HUES48 (cell line): Measurements from ENCODE around the gene TOLLIP.

Source experiments
- H3K27ac ChIP-seq: one replicate; pipeline ENCODE4 v1.7.0; 2013; ENCODE audit warnings: low read depth, low read length, inconsistent platforms
- H3K27me3 ChIP-seq: 2 replicates; pipeline ENCODE4 v1.6.1; 2013; ENCODE audit warnings: mild to moderate bottlenecking, low read length; ENCODE audit not compliant: control insufficient read depth, insufficient read depth
- H3K36me3 ChIP-seq: 2 replicates; pipeline ENCODE4 v1.6.1; 2013; ENCODE audit warnings: low read length; ENCODE audit not compliant: control insufficient read depth, insufficient read depth
- H3K4me1 ChIP-seq: 2 replicates; pipeline ENCODE4 v1.6.1; 2013; ENCODE audit warnings: mild to moderate bottlenecking, low read length; ENCODE audit not compliant: control insufficient read depth, insufficient read depth
- H3K4me3 ChIP-seq: 2 replicates; pipeline ENCODE4 v1.5.1; 2013; ENCODE audit warnings: mild to moderate bottlenecking, low read depth, low read length
- H3K9ac ChIP-seq: 2 replicates; pipeline ENCODE4 v1.6.1; 2013; ENCODE audit warnings: mild to moderate bottlenecking, low read depth, low read length, moderate library complexity
- H3K9me3 ChIP-seq: 2 replicates; pipeline ENCODE4 v1.6.1; 2013; ENCODE audit warnings: low read length; ENCODE audit not compliant: control insufficient read depth, insufficient read depth

Gene TOLLIP

GRCh38 chr11:1242289-1242688, 67.1 kb downstream of the TOLLIP start:
- Histone ChIP-seq H3K4me1 (no peaks in the 10 kb centered on the region), H3K9ac (no peak overlapping the region), H3K27me3 (no peaks in the 10 kb centered on the region), H3K9me3 (peaks cover 4% of the 10 kb centered on the region; the same call in 1 of the 2 replicates), H3K36me3 (no peaks in the 10 kb centered on the region), H3K27ac (no peak overlapping the region), H3K4me3 (no peak overlapping the region)

DNA sequence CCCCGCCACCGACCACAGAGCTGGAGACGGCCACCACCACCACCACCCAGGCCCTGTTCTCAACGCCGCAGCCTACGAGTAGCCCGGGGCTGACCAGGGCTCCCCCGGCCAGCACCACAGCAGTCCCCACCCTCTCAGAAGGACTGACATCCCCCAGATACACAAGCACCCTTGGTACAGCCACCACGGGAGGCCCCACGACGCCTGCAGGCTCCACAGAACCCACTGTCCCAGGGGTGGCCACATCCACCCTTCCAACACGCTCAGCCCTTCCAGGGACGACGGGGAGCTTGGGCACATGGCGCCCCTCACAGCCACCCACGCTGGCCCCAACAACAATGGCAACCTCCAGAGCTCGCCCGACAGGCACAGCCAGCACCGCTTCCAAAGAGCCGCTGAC, 67.7 kb downstream of the TOLLIP start:
- Histone ChIP-seq H3K36me3 (no peaks in the 10 kb centered on the region), H3K9ac (no peak overlapping the region), H3K9me3 (peaks cover 4% of the 10 kb centered on the region; the same call in 1 of the 2 replicates), H3K4me3 (no peak overlapping the region), H3K27ac (no peak overlapping the region), H3K27me3 (no peaks in the 10 kb centered on the region), H3K4me1 (no peaks in the 10 kb centered on the region)

GRCh38 chr11:1240771-1241170, 68.7 kb downstream of the TOLLIP start:
- Histone ChIP-seq H3K4me1 (no peaks in the 10 kb centered on the region), H3K36me3 (no peaks in the 10 kb centered on the region), H3K27ac (no peak overlapping the region), H3K9ac (no peak overlapping the region), H3K9me3 (peaks cover 4% of the 10 kb centered on the region; the same call in 1 of the 2 replicates), H3K4me3 (no peak overlapping the region), H3K27me3 (no peaks in the 10 kb centered on the region)

GRCh38 chr11:1239596-1240205, 69.7 kb downstream of the TOLLIP start:
- H3K27me3 ChIP-seq, result no peaks in the 10 kb centered on the region
- H3K9ac ChIP-seq, result no peak overlapping the region
- H3K9me3 ChIP-seq, result peaks cover 4% of the 10 kb centered on the region; the same call in 1 of the 2 replicates
- H3K4me1 ChIP-seq, result no peaks in the 10 kb centered on the region
- H3K27ac ChIP-seq, result no peak overlapping the region
- no peak overlapping the region for H3K4me3 ChIP-seq
- no peaks in the 10 kb centered on the region for H3K36me3 ChIP-seq

DNA sequence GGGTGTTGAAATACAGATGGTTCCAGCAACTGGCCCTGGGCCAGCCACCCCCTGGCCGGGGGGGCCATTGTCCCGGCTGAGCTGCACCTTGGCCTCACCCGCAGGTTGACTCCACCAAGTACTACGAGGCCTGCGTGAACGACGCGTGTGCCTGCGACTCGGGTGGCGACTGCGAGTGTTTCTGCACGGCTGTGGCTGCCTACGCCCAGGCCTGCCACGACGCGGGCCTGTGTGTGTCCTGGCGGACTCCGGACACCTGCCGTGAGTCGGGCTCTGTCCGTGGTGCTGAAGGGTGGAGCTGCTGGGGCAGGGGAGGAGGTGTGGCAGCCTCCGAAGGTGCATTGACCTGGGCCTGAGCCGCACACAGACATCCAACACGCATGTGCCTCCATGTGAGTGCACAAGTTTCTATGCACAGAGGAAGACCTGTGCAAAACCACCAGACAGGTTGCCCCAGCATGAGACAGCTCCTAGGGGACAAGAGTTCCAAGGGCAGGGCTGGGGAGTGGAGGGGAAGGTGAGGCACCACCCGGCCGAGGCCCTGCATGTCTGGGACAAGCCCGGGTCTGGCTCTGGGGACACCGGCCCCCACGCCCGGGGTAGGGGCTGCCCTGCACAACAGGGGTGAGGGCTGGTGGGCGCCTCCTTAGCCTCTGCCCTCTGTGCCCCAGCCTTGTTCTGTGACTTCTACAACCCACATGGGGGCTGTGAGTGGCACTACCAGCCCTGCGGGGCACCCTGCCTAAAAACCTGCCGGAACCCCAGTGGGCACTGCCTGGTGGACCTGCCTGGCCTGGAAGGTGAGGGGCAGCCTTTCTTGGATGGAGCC, 70.5 kb downstream of the TOLLIP start:
- H3K4me3 ChIP-seq, result no peak overlapping the region
- H3K27me3 ChIP-seq, result no peaks in the 10 kb centered on the region
- H3K9ac ChIP-seq, result no peak overlapping the region
- H3K4me1 ChIP-seq, result no peaks in the 10 kb centered on the region
- no peaks in the 10 kb centered on the region for H3K36me3 ChIP-seq
- H3K9me3 ChIP-seq, result peaks cover 4% of the 10 kb centered on the region; the same call in 1 of the 2 replicates
- H3K27ac ChIP-seq, result no peak overlapping the region

DNA sequence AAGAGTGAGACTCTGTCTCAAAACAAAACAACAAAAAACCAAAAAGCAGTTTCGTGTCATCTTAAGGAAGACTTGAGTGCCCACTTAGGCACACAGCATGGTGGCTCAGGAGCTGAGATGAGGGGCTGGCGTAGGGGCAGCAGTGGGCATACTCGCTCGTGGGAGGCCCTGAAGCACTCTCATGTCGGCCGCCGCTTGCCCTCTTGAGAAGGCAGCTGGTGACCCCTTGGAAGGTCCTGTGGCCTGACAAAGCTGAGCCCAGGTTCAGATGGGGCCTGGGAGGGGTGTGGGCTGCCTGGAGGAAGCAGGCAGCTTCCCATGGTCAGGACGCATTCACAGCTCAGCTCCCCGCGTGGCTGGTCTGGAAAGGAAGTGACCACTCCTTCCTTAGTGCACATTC, 71.6 kb downstream of the TOLLIP start:
- H3K36me3 ChIP-seq, result no peaks in the 10 kb centered on the region
- no peak overlapping the region for H3K27ac ChIP-seq
- no peak overlapping the region for H3K4me3 ChIP-seq
- H3K27me3 ChIP-seq, result no peaks in the 10 kb centered on the region
- H3K9me3 ChIP-seq, result peaks cover 4% of the 10 kb centered on the region; the same call in 1 of the 2 replicates
- H3K9ac ChIP-seq, result no peak overlapping the region
- H3K4me1 ChIP-seq, result no peaks in the 10 kb centered on the region

- no peaks in the 10 kb centered on the region for H3K27me3 ChIP-seq
- no peaks in the 10 kb centered on the region for H3K4me1 ChIP-seq
- H3K4me3 ChIP-seq, result no peak overlapping the region
- H3K36me3 ChIP-seq, result no peaks in the 10 kb centered on the region
- no peak overlapping the region for H3K9ac ChIP-seq
- H3K27ac ChIP-seq, result no peak overlapping the region
- H3K9me3 ChIP-seq, result peaks cover 3% of the 10 kb centered on the region; the same call in 1 of the 2 replicates
Measured at GRCh38 chr11:1237128-1237580, 72.3 kb downstream of the TOLLIP start.

GRCh38 chr11:1236316-1237127, 72.9 kb downstream of the TOLLIP start:
- H3K27me3 ChIP-seq, result no peaks in the 10 kb centered on the region

GRCh38 chr11:1235901-1236315, 73.5 kb downstream of the TOLLIP start:
- H3K4me1 ChIP-seq, result no peaks in the 10 kb centered on the region
- H3K36me3 ChIP-seq, result no peaks in the 10 kb centered on the region
- no peaks in the 10 kb centered on the region for H3K9me3 ChIP-seq
- H3K9ac ChIP-seq, result no peak overlapping the region
- no peak overlapping the region for H3K4me3 ChIP-seq
- no peak overlapping the region for H3K27ac ChIP-seq
- H3K27me3 ChIP-seq, result no peaks in the 10 kb centered on the region

More at GRCh38 chr11:1236316-1237127, 72.9 kb downstream of the TOLLIP start:
- Histone ChIP-seq H3K9me3 (no peaks in the 10 kb centered on the region), H3K4me3 (no peak overlapping the region), H3K4me1 (no peaks in the 10 kb centered on the region), H3K9ac (no peak overlapping the region), H3K36me3 (no peaks in the 10 kb centered on the region), H3K27ac (no peak overlapping the region)

- no peak overlapping the region for H3K4me3 ChIP-seq
- no peak overlapping the region for H3K27ac ChIP-seq
- no peaks in the 10 kb centered on the region for H3K9me3 ChIP-seq
- H3K9ac ChIP-seq, result no peak overlapping the region
- H3K27me3 ChIP-seq, result no peaks in the 10 kb centered on the region
- no peaks in the 10 kb centered on the region for H3K36me3 ChIP-seq
- no peaks in the 10 kb centered on the region for H3K4me1 ChIP-seq
Measured at GRCh38 chr11:1235306-1235900, 74.0 kb downstream of the TOLLIP start.
